NCI-H2107 (cell line): ENCODE measurements around the gene FBXL3.

Experiments
- DNase-seq: peaks from one replicate; lab custom pipeline; 2025; lab: John Stamatoyannopoulos, UW

Gene FBXL3, protein sequence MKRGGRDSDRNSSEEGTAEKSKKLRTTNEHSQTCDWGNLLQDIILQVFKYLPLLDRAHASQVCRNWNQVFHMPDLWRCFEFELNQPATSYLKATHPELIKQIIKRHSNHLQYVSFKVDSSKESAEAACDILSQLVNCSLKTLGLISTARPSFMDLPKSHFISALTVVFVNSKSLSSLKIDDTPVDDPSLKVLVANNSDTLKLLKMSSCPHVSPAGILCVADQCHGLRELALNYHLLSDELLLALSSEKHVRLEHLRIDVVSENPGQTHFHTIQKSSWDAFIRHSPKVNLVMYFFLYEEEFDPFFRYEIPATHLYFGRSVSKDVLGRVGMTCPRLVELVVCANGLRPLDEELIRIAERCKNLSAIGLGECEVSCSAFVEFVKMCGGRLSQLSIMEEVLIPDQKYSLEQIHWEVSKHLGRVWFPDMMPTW

DNA sequence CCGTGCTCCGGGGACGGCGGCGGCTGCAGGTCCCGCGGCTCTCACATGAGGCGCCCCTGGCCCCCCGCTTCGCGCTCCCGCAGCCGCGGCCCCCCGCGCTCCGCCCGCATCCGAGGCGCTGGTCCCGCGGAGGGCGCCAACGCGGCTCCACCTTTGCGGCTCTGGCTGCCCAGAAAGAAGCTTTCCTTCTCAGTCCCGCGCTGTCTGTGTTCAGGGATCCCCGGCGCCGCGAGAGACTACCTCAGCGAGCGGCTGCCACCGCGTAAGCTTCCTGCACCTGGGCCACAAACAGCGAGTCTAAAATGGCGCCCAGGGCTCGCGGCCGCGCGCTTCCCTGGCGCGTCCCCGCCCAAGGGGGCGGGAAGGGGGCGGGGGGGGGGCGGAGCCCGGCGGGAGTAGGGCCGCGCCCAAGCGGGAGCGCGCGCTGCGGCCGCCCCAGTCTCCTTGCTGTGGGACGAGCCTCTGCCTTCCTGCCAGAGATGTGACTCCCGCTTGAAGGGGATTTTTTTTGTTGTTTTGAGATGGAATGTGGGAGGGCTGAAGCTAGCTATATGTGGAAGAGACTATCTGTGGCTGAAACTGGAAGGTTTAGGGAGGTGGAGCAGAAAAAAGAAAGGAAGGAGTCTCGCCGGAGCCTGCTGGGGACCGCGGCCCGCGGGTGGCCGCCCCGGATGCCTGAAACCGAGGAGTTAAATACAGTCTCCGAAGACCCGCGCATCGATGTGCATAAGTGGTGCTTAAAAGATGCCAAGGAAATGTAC is at the start of gene FBXL3:
TSS of gene FBXL3 (minus strand) at position 299 of the 761 bp plus-strand sequence. CDS start 5,299 bp downstream, outside the sequence.
- DNase-seq: peak; percentile 47

DNA sequence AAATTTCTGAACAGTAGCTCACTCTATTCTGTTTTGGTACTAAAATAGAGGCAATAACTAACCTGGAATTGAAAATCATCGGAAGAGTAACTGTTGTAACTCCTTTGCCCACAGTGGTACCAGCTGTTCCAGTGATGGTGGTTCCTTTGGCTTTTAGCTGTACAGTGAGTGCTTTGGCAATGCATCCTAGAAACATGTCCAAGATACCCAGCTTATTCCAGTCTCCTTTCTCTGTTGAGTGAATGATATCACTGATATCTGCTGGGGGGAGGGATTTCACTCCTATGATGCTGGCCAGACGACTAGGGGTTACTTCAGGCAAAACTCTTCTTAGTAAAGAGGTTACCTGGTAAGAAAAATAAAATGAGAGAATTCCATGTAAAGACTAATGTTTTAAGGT is 40.6 kb upstream of the FBXL3 start:
- no peak for DNase-seq

DNA sequence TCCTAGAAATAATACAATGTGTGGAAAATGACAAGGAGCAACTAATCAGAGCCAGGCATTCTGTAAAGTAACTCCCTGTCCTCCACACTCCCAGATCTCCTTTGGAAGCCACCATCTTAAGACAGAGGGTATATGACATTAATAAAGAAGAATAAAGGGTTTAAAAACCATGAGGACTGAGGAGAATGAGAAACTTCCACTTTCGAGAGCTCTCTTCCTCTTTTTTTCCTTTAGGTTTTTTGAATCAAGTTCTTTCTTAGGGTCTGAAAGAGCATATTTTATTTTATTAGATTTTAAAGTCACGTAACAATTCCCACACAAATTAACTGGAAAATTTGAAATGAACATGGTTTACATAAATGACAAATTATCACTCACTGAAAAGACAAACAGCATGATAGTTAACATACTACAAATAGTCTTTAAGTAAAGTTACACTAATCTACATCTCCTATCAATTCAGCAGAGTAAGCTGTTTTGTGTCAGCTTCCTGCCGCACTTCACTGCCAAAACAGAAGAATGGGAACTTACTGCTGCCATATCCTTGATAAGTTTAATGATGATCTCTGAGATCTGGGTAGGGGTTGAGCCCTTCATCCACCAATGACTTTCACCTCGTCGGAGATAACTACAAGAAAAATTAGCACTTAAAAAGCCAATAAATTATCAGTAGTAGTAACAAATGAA is 38.6 kb upstream of the FBXL3 start:
- DNase-seq: no peak

DNA sequence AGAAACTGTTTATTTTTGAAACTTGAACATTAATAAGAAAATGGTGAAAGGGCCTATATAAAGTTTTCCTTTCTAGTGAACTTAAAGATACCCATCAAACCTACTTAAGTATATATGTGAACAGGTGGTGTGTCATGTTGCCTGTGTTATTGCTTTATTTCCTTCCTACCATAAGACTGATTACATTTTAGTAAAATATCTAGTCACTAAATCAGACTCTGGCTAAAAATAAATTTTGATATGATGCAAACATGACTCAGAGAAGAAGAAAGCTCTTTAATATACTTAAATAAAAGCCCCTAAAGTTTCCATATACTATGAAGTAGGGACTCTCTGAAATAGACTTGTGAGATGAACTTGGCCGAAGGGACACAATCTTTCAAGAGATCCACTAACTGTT is 35.1 kb upstream of the FBXL3 start:
- no peak for DNase-seq

DNA sequence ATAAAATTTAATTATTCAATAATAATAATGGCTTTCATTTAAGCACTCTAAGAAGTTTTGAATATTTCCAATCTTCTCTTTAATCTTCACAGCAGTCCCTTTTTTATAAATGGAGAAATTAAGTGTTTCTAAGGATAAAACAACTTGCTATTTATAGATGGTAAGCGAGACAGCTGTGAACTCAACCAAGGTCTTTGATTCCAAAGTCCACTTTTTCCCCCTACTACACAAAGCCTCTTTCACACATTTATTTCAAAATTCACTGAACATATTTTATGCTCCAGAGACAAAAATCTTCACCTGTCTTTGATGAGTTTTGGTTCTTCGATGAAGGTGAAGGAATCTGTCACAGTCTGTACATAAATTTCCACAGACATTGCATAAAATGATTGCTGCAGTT is 34.4 kb upstream of the FBXL3 start:
- DNase-seq: no peak

DNA sequence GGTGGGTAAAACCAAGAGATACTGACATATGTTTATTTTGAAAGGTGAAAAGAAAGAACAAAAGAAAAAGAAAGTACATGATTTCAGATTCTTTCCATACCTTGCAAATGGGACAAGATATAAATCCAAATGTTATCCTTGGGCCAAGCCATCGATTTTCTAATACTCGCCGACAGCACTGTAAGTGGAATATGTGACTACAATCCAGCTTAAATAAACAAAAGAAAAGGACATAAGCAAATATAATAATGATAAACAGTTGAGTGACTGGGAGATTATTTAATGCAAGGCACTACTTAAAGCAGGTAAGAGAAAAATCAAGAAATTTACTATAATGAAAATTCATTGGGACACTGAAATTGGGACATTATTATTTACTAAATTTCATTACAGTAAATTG is 29.9 kb upstream of the FBXL3 start:
- DNase-seq: no peak

DNA sequence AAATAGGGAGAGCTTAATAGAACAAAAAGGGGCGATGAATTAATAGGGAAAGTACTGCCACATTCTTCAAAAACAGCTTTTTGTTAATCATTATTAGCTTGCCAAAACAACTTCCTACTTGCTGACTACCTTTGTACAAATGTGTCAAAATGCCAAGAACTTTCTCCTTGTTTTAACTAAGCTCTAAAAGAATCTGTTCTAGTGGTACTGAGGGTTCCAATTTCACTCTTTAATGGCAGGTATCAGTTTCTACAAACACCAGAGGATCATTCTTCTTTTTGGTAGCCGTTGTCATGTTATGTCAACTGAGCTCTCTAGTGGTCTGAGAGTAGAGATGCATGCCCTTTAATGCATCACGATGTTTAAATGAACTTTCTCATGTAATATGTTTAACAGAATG is 29.4 kb upstream of the FBXL3 start:
- no peak for DNase-seq

DNA sequence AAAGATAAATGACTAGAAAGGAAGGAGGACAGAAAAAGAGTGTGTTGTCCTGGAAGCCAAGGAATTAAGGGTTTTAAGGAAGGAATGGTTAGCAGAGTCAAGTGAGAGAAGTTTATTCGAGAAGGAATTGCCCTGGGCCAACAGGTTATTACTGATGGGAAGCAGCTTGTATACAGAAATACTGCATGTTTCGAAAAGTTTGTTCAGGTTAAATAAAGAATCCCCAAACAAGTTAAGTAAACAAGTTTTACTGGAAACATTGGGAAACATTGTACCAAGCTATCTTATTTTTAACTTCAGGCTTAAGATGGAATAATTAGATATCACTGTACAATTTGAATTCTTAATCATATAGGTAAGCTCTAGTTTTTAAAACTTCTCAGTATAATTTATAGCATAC is 28.2 kb upstream of the FBXL3 start:
- DNase-seq: no peak

DNA sequence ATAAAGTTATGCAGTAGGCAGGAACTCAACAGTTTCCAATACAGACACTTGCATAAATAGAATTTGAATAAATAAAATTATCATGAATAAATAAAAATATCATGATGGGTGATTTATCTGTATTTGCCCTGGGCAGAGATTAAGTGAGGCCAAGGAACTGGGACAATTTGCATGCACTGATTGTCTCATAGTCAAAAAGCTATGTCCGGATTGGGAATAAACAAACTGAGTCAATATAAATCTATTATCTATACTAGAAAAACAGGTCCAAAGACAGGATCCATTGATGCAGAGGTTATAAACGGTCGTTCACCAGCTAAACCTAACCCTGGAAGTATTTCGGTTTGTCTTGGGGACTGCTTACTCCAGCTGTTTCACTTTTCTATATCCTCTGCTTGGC is 26.2 kb upstream of the FBXL3 start:
- DNase-seq: no peak

DNA sequence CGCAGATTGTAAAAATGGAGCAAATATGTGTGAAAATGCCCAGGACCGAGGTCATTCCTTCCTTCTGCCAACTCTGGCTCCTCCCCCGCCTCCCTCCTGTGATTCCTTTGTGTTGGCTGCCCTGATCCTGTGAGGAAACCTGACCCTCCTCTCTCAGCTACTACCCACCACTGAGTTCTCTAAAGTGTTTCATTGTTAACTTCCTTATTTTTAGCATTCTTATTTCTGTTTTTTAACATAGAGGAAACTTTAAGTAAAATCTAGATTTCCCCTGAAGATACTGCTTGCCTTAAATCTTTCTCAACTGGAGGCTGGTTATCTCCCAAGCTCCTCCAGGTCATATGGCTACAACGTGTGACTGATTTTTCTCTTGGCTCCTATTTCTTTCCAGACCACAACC is 21.7 kb upstream of the FBXL3 start:
- DNase-seq: no peak

DNA sequence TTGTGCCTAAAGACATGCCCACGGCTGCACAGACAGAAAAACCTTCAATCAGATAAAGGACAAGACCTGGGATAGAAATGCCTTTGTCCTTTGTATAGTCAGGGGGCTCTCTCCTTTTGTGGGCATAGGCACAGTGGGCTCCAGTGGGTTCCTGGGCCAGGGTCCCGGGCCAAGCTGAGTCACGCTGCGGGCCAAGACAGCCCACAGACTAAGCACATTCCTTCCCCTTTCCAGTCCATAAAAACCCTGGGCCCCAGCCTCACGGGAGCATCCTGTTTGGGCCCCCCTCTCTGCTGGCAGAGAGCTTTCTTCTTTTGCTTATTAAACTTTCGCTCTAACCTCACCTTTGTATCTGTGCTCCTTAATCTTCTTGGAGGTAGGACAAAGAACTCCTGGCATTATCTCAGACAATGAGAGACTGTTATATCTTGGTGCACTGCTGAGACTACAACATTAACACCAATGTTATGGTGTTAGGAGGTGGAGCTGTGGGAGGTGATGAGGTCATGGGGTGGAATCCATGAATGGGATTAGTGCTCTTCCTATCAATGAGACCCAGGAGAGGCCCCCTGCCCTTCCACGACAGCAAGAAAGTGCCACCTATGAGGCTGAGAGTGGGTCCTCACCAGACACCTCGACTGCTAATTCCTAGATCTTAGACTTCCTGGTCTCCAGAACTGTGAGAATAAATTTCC is 20.8 kb upstream of the FBXL3 start:
- no peak for DNase-seq

DNA sequence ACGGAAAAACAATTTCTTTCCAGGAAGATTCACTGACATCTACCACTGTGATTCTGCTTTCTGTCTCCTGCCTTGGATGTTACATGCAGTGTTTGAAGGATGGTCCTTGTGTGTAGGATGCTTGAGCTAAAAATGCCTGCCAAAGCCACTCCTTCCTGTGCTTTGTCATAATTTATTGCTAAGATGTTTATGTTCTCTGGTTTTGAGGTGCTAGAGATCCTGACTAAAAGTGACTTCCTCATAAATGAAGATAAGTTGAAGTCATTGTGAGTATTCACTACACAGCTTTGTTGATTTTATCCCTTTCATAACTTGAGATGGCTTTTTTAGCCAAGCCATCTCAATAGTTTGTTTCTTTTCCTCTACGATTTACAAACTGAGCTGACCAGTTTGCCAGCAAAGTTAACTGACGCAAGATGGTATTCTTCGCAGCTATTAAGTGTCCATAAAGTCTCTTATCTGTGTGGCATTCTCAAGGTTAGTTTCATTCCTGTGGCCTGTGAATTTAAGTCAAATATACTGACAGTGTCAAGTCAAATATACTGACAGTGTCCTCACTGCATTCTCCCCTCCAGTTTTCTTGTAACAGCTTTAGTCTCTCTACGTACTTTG is 15.7 kb upstream of the FBXL3 start:
- no peak for DNase-seq

DNA sequence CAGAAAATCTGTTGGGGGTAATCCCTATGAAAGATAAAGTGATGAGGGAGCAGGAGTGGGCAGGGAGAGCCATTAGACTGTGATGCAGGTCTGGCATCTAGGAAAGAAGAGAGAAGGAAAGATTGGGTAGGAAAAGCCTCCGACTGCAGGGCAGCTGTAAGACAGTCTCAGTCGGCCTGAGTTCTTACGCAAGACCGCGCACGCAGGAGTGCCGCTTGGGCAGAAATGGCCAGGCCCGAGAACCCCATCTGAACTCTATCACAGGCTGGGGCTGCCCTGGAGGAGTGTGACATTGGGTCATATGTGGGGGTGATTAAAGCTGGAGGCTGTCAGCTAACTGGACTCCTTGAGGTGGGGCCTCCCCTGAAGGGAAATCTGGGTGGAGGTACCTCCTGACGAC is 13.9 kb upstream of the FBXL3 start:
- no peak for DNase-seq

DNA sequence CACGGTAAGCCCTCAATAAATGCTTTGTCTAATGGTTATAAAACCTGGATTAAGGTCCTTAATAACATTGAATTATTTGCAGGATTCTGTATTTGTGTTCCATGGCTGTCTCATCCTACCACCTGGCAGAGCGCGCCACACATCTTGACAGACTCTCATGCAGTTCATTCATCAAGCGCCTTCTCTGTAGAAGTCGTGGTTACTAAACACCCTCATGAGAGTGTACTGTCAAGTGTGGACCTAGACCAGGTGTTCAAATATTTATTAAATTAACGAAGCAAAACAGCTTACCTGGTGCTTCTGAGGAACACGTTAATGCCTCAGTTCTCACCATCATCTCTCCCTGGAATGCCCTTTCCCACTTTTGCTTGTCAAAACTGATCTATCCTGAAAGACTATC is 13.1 kb upstream of the FBXL3 start:
- DNase-seq: no peak

DNA sequence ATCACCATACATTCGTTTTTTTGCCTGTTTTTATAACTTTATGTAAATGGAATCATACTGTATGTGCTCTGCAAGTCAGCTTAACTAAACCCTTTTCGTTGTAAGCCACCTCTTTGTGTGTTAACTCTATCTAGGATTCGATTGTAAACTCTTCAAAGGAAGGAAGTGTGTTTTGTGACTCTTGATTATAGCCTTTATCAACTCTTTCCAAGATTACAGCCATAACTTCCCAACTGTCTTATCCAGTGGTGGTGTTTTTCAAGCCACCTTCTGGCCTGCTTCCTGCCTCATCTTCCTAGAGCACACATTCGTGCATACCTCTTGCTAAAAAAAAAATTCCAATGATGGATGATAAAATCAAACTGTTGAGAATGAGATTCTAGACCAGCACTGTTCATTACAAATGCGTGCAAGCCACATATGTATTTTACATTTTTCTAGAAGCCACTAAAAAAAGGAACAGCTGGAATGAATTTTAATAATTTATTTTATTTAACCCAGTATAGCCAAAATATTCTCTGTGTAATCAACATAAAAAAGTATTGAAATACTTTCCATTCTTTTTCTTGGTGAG is 12.0 kb upstream of the FBXL3 start:
- DNase-seq: no peak

DNA sequence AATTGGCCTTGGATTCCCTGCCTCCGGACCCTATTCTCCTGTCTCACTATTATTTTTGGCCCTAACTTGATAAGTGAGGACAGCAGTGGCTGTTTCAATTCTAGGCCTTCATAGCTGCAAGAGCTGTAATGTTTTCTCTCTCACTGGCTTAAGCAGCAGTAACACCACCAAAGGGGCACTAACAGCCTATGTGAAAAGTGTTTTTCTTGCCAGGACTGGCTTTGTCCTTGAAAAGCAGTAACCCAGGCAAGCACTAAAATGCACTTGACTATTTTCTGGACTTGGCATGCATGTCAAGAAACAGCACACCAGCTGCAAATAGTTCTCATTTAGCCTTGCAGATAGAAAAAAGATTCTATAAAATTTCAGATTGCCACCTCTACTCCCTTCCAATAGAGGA is 9.3 kb upstream of the FBXL3 start:
- no peak for DNase-seq

DNA sequence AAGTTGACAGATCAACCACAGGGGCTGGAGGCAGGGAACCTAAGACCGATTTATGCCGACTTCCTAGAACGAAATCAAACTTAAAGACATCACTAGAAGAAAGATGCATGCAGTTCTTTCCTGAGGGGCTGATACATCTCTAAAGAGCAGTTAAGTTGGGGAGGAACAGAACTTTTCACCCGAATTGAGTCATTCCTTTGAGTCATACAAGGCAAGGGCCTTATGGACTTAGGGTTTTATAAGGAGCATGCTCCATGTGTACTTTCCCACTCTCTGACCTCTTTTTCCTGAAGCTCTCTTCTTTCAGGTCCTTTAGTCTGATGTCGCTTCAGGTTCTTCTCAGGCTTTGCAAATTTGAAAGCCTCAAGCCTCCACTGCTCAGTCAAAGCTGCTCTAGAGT is 7.9 kb upstream of the FBXL3 start:
- no peak for DNase-seq

DNA sequence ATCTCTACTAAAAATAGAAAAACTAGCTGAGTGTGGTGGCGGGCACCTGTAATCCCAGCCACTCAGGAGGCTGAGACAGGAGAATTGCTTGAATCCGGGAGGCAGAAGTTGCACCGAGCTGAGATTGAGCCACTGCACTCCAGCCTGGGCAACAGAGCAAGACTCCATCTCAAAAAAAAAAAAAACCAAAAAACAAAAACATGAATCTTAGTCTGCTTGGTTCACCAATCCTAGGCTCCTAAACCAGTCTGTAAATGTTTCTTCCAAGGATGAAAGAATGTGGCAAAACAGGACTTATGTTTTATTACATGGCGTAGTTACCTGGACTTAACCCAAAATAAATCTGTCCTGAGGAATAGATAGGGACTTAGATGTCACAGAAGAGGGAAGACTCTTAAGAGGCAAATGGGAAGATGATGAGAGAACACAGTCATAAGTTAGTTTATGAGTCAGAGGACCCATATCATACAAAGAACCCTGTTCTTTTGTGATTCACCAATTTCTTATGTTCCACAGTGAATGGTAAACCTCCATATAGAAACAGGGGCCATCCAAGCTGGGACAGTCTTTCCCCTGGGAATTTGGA is 6.9 kb upstream of the FBXL3 start:
- no peak for DNase-seq

DNA sequence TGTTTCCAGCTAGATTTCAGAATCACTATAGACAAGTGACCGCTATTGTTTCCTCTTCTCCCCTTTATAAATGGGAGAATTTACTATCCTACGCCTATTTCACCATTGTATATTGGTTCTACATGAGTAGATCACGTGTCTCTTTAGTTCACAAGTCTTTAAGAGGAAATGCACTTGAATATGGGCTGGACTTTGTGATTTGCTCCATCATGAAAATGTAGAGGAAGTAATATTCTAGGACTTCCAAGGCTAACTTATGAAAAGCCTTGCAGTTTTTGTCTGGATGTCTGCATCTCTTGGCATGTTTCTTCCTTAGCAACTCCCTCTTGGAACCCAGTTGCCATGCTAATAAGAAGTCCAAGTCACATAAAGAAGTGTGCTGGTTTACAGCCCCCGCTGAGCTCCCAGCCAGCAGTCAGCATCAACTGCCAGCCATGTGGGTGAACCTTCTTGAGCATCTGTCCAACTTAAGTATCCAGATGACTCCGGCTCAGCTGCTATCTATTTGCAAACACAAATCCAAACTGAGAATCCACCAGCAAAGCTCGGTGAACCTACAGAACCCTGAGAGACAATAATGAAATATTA is 4.8 kb upstream of the FBXL3 start:
- no peak for DNase-seq

DNA sequence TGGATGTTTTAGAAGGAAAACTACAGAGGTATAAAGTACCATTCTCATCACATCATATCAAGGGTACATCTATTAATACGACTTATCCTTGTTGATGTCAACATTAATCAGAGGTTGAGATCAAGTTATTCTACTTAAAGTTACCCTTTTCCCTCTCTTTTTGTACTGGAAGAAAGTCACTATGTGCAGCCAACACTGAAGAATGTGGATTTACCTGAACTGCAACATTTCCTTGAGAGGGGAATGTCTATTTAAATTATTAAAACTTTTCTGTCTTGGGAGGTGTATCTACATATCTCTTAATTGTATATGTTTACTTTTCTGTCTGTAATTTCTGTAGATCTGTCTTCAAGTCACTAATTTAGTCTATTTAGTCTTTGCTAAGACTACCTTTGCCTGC is 2.5 kb upstream of the FBXL3 start:
- no peak for DNase-seq

DNA sequence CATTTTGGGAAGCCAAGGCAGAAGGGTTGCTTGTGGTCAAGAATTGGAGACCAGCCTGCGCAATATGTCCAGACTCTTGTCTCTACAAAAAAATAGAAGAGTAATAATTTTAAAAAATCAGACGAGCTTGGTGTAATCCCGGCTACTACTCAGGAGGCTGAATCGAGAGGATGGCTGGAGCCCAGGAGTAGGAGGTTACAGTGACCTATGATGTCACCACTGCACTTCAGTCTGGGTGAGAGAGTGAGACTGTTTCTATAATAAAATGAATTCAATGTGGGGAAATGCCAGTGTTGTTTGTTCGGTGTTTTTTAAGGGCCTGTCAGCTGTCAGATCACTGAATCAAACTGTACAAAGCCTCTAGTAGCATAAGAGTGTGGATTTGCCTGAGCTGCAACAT is 1.2 kb upstream of the FBXL3 start:
- DNase-seq: no peak
